Stomach (tissue), 4 donors: ENCODE results near the gene AIP.

Experiments
- CTCF ChIP-seq, 7 experiments: fragments of 450-650 bp in 4 of 7; fragments of 200-600 bp in 3 of 7; sonication (generic) in 3 of 7; IDR thresholded peaks; one replicate each; pipeline ENCODE4 v1.5.1; 2016 to 2019; ENCODE audit warnings: antibody characterized with exemption in 7 of 7, control low read depth in 2 of 7, mild to moderate bottlenecking in 1 of 7
- EP300 ChIP-seq: sonication (generic); formaldehyde crosslinking; IDR thresholded peaks from one replicate; pipeline ENCODE4 v1.6.1; 2017; ENCODE audit warnings: antibody characterized with exemption
- POLR2A ChIP-seq, 4 donors: fragments of 450-650 bp; IDR thresholded peaks; one replicate each; pipeline ENCODE4 v1.6.1; 2016; ENCODE audit warnings: antibody characterized with exemption in 4 of 4, control low read depth in 2 of 4, mild to moderate bottlenecking in 1 of 4, moderate library complexity in 1 of 4
- POLR2AphosphoS5 ChIP-seq, 3 donors: sonication (generic); formaldehyde crosslinking; IDR thresholded peaks; one replicate each; pipeline ENCODE4 v1.6.1; 2016; ENCODE audit warnings: antibody characterized with exemption in 3 of 3

DNA sequence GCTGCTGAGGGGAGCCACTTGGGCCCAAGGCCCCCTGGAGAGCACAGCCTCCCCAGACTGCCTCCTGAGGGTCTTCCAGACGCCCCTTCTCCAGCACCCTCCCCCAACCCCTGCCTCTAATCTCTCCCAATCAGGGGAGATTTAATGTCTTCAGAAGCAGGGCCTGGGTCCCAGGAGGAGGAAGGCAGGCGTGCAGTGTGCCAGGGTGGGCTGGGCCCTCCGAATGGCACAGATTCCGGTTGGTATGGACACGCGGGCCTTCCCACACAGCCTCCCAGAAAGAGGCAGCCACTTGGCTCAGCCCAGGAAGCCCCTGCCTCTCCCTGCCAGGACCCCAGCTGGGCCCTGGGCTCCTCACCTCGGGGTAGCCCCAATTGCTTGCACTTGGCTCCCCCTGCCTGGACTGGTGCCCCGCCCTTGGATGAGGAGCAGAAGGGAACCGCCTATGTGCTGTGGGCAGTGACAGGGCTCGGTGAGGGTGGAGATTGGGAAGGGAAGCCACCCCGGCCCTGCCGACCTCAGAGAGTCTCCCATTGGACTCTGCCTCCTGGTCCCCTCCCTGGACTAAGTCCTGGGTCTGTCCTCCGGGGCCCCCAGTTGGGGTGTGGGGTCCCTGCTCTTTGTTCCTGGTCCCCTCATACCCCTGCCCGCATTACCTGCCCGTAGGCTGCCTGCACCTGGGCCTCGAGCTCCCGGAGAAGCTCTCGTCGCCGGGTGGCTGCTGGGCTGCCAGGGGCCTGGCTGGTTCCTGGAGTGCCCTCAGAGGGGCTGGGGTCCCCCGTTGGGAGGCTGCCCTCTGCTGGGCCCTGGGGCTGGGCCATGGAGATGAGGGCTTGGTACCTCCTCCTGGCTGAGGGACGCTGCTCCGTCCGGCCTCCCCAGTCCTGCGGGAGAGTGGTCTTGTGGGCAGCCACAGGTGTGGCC lies 41.0 kb downstream of the AIP start:
- TF ChIP-seq CTCF (IDR thresholded peaks at IDR 0.05) (no peak), POLR2A (IDR thresholded peaks at IDR 0.05) (no peak), EP300 (no peak), POLR2AphosphoS5 (IDR thresholded peaks at IDR 0.05) (no peak)
